ENCODE measurements around the gene CD300H. TPM values are rescaled to one million over a fixed set of nuclear protein-coding genes. Genes with fewer than 3 reads are reported as not detected.

CD300H gene
- total RNA-seq, 1 experiment from 2014 or later, result not detected

- BruUV-seq (replicated peaks), result no TSS peak
- ChIA-PET CTCF (no interaction called here), POLR2A (no interaction called here)
- no peaks in the 10 kb centered on the region for H3K4me1 ChIP-seq (ENCODE audit: control insufficient read depth, insufficient read depth, low read length)
- in situ Hi-C loops (cut with HindIII; ENCODE audit: low pct_unique_long_range_greater_than_20kb, low sequenced_read_pairs) (no loop called here), intact Hi-C loops (cut with micrococcal nuclease; ENCODE audit: unreplicated experiment) (loop anchor here (5.0 kb wide), 1 partner anchor 90 kb away; no protein-coding TSS in a partner anchor)
- ATAC-seq (no peak), DNase-seq (ENCODE audit: low read depth, low spot score) (no peak)
- H3K9me3 ChIP-seq (ENCODE audit: control insufficient read depth, insufficient read depth, low read depth, low read length), result no peaks in the 10 kb centered on the region
- H3K4me3 ChIP-seq (ENCODE audit: low read depth in 2 of 2, low read length in 2 of 2), result no peak overlapping the region
- H3K27me3 ChIP-seq (ENCODE audit: control insufficient read depth, insufficient read depth, low read length), result no peaks in the 10 kb centered on the region
- H3K27ac ChIP-seq (ENCODE audit: low read length), result no peak overlapping the region
- H3K36me3 ChIP-seq (ENCODE audit: control insufficient read depth, insufficient read depth, low read length), result no peaks in the 10 kb centered on the region
- TF ChIP-seq TCF7L2 (IDR thresholded peaks at IDR 0.05; ENCODE audit: low read depth, low read length) (no peak), REST (IDR thresholded peaks at IDR 0.05; ENCODE audit: insufficient read depth in 1 of 2, low read depth in 2 of 2, low read length in 1 of 2) (no peak)
These were observed 15.3 kb downstream of the CD300H start for GRCh38 chr17:74552037-74552436.

- Histone ChIP-seq H3K27ac (ENCODE audit: low read length) (no peak overlapping the region), H3K36me3 (ENCODE audit: control insufficient read depth, insufficient read depth, low read length) (no peaks in the 10 kb centered on the region), H3K27me3 (ENCODE audit: control insufficient read depth, insufficient read depth, low read length) (no peaks in the 10 kb centered on the region), H3K4me1 (ENCODE audit: control insufficient read depth, insufficient read depth, low read length) (no peaks in the 10 kb centered on the region), H3K9me3 (ENCODE audit: control insufficient read depth, insufficient read depth, low read depth, low read length) (no peaks in the 10 kb centered on the region), H3K4me3 (ENCODE audit: low read depth in 2 of 2, low read length in 2 of 2) (no peak overlapping the region)
- BruUV-seq (replicated peaks), result no TSS peak
- no peak for TF ChIP-seq CTCF (IDR thresholded peaks at IDR 0.05)
- no peak for TF ChIP-seq SIN3A (IDR thresholded peaks at IDR 0.05; ENCODE audit: borderline replicate concordance, insufficient read depth, low read depth, low read length)
- no peak for TF ChIP-seq TCF7L2 (IDR thresholded peaks at IDR 0.05; ENCODE audit: low read depth, low read length)
- no peak for TF ChIP-seq POLR2AphosphoS5 (IDR thresholded peaks at IDR 0.05; ENCODE audit: low read depth, low read length)
- no peak for TF ChIP-seq REST (IDR thresholded peaks at IDR 0.05; ENCODE audit: insufficient read depth in 1 of 2, low read depth in 2 of 2, low read length in 1 of 2)
- ATAC-seq (no peak), DNase-seq (ENCODE audit: low read depth, low spot score) (no peak)
- ChIA-PET POLR2A (no interaction called here), CTCF (no interaction called here)
- intact Hi-C loops (cut with micrococcal nuclease; ENCODE audit: unreplicated experiment) (loop anchor here (5.0 kb wide), 1 partner anchor 92 kb away; no protein-coding TSS in a partner anchor), in situ Hi-C loops (cut with HindIII; ENCODE audit: low pct_unique_long_range_greater_than_20kb, low sequenced_read_pairs) (no loop called here)
These were observed 16.7 kb downstream of the CD300H start for GRCh38 chr17:74550602-74551001.
